Uterus (tissue), 4 donors: Measurements from ENCODE around the gene RPS19. TPM values are rescaled to one million over a fixed set of nuclear protein-coding genes. Genes with fewer than 3 reads are reported as not detected.

Source experiments
- DNase-seq, 2 donors: peaks; one replicate each; pipeline ENCODE4 v3.0.0-alpha.2; 2019 to 2020
- H3K27ac ChIP-seq, 2 donors: fragments of 200-600 bp; sonication (generic); 1 replicate in 1 of 2; 2 replicates in 1 of 2; pipeline ENCODE4 v1.5.1; 2016 to 2018
- H3K27me3 ChIP-seq, 2 donors: fragments of 200-600 bp; sonication (generic); one replicate each; pipeline ENCODE4 v1.5.1; 2018 to 2019; ENCODE audit warnings: control low read depth in 1 of 2
- H3K36me3 ChIP-seq, 2 donors: fragments of 200-600 bp; sonication (generic); one replicate each; pipeline ENCODE4 v1.5.1; 2019; ENCODE audit warnings: control low read depth in 1 of 2
- H3K4me1 ChIP-seq, 2 donors: fragments of 200-600 bp; sonication (generic); one replicate each; pipeline ENCODE4 v1.5.1; 2018 to 2019; ENCODE audit warnings: control low read depth in 1 of 2
- H3K4me3 ChIP-seq, 2 donors: fragments of 200-600 bp; sonication (generic); 1 replicate in 1 of 2; 2 replicates in 1 of 2; pipeline ENCODE4 v1.5.1; 2018 to 2019; ENCODE audit warnings: mild to moderate bottlenecking in 1 of 2
- H3K9me3 ChIP-seq, 2 donors: fragments of 200-600 bp; sonication (generic); one replicate each; pipeline ENCODE4 v1.5.1; 2019; ENCODE audit warnings: control low read depth in 1 of 2
- CTCF ChIP-seq, 4 experiments: fragments of 200-600 bp in 2 of 4; fragments of 450-650 bp in 2 of 4; sonication (generic) in 2 of 4; IDR thresholded peaks; one replicate each; pipeline ENCODE4 v1.5.1; 2016 to 2019; ENCODE audit warnings: antibody characterized with exemption in 4 of 4, mild to moderate bottlenecking in 2 of 4, moderate library complexity in 1 of 4
- POLR2A ChIP-seq, 2 donors: fragments of 450-650 bp; IDR thresholded peaks; one replicate each; pipeline ENCODE4 v1.6.1; 2016; ENCODE audit warnings: antibody characterized with exemption in 2 of 2, mild to moderate bottlenecking in 1 of 2, moderate library complexity in 1 of 2
- intact Hi-C: fragments of 100-400 bp; cut with DNase I; formaldehyde crosslinking; loops from one replicate; pipeline ENCODE4 v1.15.1; 2023; ENCODE audit warnings: low total_unique reads
- total RNA-seq, 4 donors: library from RNA; depleted of rRNA in 3 of 4; stranded (reverse); fragments of >200 nt in 3 of 4; gene quantifications; one replicate each; pipeline versions ENCODE4 v1.1.0 to v1.2.4, GENCODE V29; 2014 to 2023
- donor health status: DM: yes; HTN: yes; CAD: no.

The RPS19 gene
- total RNA-seq, 4 donors from 2014 or later, result 324 to 1,895 (median 1,094) TPM

GRCh38 chr19:41843371-41843770, 16.7 kb upstream of the RPS19 start:
- Histone ChIP-seq H3K9me3 (no peaks in the 10 kb centered on the region), H3K4me3 (no peak overlapping the region), H3K27ac (no peak overlapping the region), H3K36me3 (no peaks in the 10 kb centered on the region), H3K27me3 (no peaks in the 10 kb centered on the region), H3K4me1 (no peaks in the 10 kb centered on the region)
- intact Hi-C loops, result no loop called here
- TF ChIP-seq POLR2A (IDR thresholded peaks at IDR 0.05) (no peak), CTCF (IDR thresholded peaks at IDR 0.05) (no peak)
- no peak for DNase-seq

GRCh38 chr19:41844601-41845000, 15.5 kb upstream of the RPS19 start, which contains the start of gene LYPD4:
TSS of gene LYPD4 (minus strand) at chr19:41844683. CDS start at chr19:41839285, 5,398 bp downstream.
- Histone ChIP-seq H3K4me3 (no peak within 1 kb of the TSS), H3K9me3 (no peaks in the 10 kb centered on the region), H3K4me1 (no peaks in the 10 kb centered on the region), H3K27me3 (no peaks in the 10 kb centered on the region), H3K36me3 (no peaks in the 10 kb centered on the region), H3K27ac (no peak within 1 kb of the TSS)
- TF ChIP-seq POLR2A (IDR thresholded peaks at IDR 0.05) (no peak), CTCF (IDR thresholded peaks at IDR 0.05) (no peak)
- intact Hi-C loops, result no loop called here
- DNase-seq, result no peak

GRCh38 chr19:41845001-41845050, 15.2 kb upstream of the RPS19 start, which contains the start of gene DMRTC2:
TSS of gene DMRTC2 (plus strand) at chr19:41845042. CDS start at chr19:41847429, 2,387 bp downstream.
- no peak for TF ChIP-seq POLR2A (IDR thresholded peaks at IDR 0.05)
- no peak for TF ChIP-seq CTCF (IDR thresholded peaks at IDR 0.05)

GRCh38 chr19:41845051-41845590, 14.9 kb upstream of the RPS19 start:
- no peak for TF ChIP-seq POLR2A (IDR thresholded peaks at IDR 0.05)
- no peak for TF ChIP-seq CTCF (IDR thresholded peaks at IDR 0.05)
- Histone ChIP-seq H3K4me1 (no peaks in the 10 kb centered on the region), H3K27me3 (no peaks in the 10 kb centered on the region)

More at GRCh38 chr19:41845001-41845050, 15.2 kb upstream of the RPS19 start, which contains the start of gene DMRTC2:
- intact Hi-C loops, result no loop called here
- Histone ChIP-seq H3K4me3 (no peak within 1 kb of the TSS), H3K36me3 (no peaks in the 10 kb centered on the region), H3K4me1 (no peaks in the 10 kb centered on the region), H3K9me3 (no peaks in the 10 kb centered on the region), H3K27ac (no peak within 1 kb of the TSS), H3K27me3 (no peaks in the 10 kb centered on the region)
- DNase-seq, result no peak

GRCh38 chr19:41847351-41848105, 12.5 kb upstream of the RPS19 start:
- DNase-seq, result no peak
- Histone ChIP-seq H3K27ac (no peak overlapping the region), H3K9me3 (no peaks in the 10 kb centered on the region), H3K4me3 (no peak overlapping the region), H3K36me3 (no peaks in the 10 kb centered on the region), H3K27me3 (no peaks in the 10 kb centered on the region), H3K4me1 (no peaks in the 10 kb centered on the region)
- TF ChIP-seq POLR2A (IDR thresholded peaks at IDR 0.05) (no peak), CTCF (IDR thresholded peaks at IDR 0.05) (no peak)
- intact Hi-C loops, result no loop called here

More at GRCh38 chr19:41845051-41845590, 14.9 kb upstream of the RPS19 start:
- Histone ChIP-seq H3K36me3 (no peaks in the 10 kb centered on the region), H3K27ac (no peak overlapping the region), H3K9me3 (no peaks in the 10 kb centered on the region), H3K4me3 (no peak overlapping the region)
- no peak for DNase-seq
- intact Hi-C loops, result no loop called here
